Kidney (tissue), 14 donors: ENCODE measurements around the gene VPS26C. TPM values are rescaled to one million over a fixed set of nuclear protein-coding genes. Genes with fewer than 3 reads are reported as not detected.

Source experiments
- DNase-seq, 5 donors: peaks; one replicate each; pipeline ENCODE4 v3.0.0-alpha.2; 2013 to 2020
- FAIRE-seq: peaks from 2 replicates; lab custom pipeline; 2012; peaks lifted over from hg19 to GRCh38; lab: Jason Lieb, UNC
- H3K27ac ChIP-seq, 2 donors: one replicate each; pipeline ENCODE4 v1.7.0; 2013; ENCODE audit warnings: low read depth in 2 of 2, low read length in 2 of 2, inconsistent platforms in 1 of 2
- H3K27me3 ChIP-seq: one replicate; pipeline ENCODE4 v1.7.1; 2013; ENCODE audit warnings: low read length, inconsistent platforms; ENCODE audit not compliant: control insufficient read depth, insufficient read depth
- H3K36me3 ChIP-seq, 3 donors: one replicate each; pipeline versions ENCODE4 v1.7.0 to v1.7.1; 2013; ENCODE audit warnings: low read length in 3 of 3, control low read depth in 1 of 3, inconsistent platforms in 1 of 3; ENCODE audit not compliant: insufficient read depth in 3 of 3, control insufficient read depth in 2 of 3
- H3K4me1 ChIP-seq, 3 donors: one replicate each; pipeline versions ENCODE4 v1.7.0 to v1.7.1; 2013; ENCODE audit warnings: low read length in 3 of 3, inconsistent platforms in 1 of 3, low read depth in 1 of 3; ENCODE audit not compliant: control insufficient read depth in 2 of 3, insufficient read depth in 2 of 3
- H3K4me3 ChIP-seq, 3 donors: one replicate each; pipeline versions ENCODE4 v1.7.0 to v1.8.1; 2013; ENCODE audit warnings: low read length in 3 of 3, control low read depth in 1 of 3, inconsistent platforms in 1 of 3
- H3K9ac ChIP-seq, 3 donors: one replicate each; pipeline versions ENCODE4 v1.7.0 to v1.7.1; 2013; ENCODE audit warnings: low read length in 3 of 3, control low read depth in 1 of 3, inconsistent platforms in 1 of 3
- H3K9me3 ChIP-seq, 3 donors: one replicate each; pipeline versions ENCODE4 v1.7.0 to v1.7.1; 2013; ENCODE audit warnings: low read length in 3 of 3, control low read depth in 1 of 3, inconsistent platforms in 1 of 3; ENCODE audit not compliant: control insufficient read depth in 2 of 3, insufficient read depth in 1 of 3
- CTCF ChIP-seq: IDR thresholded peaks from 3 replicates; pipeline ENCODE4 v1.5.1; 2012; ENCODE audit warnings: mild to moderate bottlenecking, moderate library complexity, borderline replicate concordance; ENCODE audit not compliant: insufficient read depth; ENCODE audit errors: extremely low read depth
- intact Hi-C: fragments of 100-400 bp; cut with DNase I; formaldehyde crosslinking; loops from one replicate; pipeline ENCODE4 v1.11.1; 2022
- polyA plus RNA-seq: library from polyadenylated mRNA; stranded (reverse); fragments of 350-450 nt; fragmentation: Illumina TruSeq; extraction: RNeasy Lipid Tissue Mini Kit (QIAGEN cat#74804); gene quantifications from one replicate; pipeline ENCODE4 v1.2.3, GENCODE V29; 2014; ENCODE audit warnings: low read depth, low replicate concordance; ENCODE audit not compliant: insufficient read depth
- total RNA-seq: library from RNA; stranded (reverse); fragmentation: NEBNext Ultra II Directional; extraction: Animal tissue kit (Norgen Biotek cat#: 25700); gene quantifications from one replicate; pipeline ENCODE4 v1.2.1, GENCODE V29; 2021
- donor health status: control.
- donor health status: control.
- donor health status: control.
- donor health status: control.
- donor health status: control.
- donor health status: DM: yes; HTN: yes; CAD: no.
- donor health status: Normal renal cell carcinoma (clear cell type).

The VPS26C gene
- total and polyA plus RNA-seq, 2 donors from 2014 or later, result 30.0 to 51.8 TPM

DNA sequence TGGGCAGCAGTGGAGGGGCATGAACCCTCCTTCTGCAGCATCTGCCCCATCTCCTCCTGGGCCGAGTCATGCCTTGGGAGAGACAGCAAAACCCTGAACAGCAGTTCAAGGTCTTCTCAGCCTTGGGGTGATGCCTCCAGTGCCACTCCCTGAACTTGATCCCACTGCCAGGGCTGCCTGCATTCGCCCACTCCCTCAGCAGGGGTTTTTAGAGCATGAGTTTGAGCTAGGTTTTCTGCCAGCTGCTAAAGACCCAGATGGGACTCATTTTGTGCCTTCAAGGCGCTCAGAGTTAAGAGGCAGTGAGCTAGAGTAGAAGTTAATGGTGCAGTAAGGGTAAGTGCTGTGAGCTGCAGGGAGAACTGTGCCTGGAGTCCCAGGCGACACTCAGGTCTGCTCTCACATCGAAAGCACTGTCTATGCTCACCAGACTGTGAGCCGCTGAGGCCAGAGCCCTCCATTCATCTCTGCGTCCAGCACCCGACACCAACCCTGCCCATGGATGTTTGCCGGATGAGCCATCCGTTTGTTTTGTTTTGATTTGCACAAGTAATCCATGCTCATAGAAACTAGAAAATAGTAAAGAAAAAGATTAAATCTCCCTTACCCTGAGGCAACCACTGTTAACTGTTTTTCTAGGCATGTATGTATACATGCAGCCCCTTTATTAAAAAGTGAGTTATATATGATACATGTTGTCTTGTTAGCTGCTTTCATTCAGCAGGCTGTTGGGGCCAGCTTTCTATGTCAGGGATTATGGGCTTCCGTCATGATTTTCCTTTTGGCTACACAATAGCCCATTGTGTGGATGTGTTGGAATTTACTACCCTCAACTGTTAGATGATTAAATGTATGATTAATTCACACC is 67.8 kb downstream of the VPS26C start:
- H3K36me3 ChIP-seq, result peaks cover 7 to 40% (median 30%) of the 10 kb centered on the region in 3 donors
- no peaks in the 10 kb centered on the region for H3K27me3 ChIP-seq
- DNase-seq (peak in 4 of 5 donors; percentile 56 to 77 (median 72)), FAIRE-seq (no peak)
- H3K9me3 ChIP-seq, result no peaks in the 10 kb centered on the region
- no peaks in the 10 kb centered on the region for H3K4me1 ChIP-seq
- intact Hi-C loops, result no loop called here
- no peak overlapping the region for H3K4me3 ChIP-seq
- no peak overlapping the region for H3K9ac ChIP-seq
- TF ChIP-seq CTCF, result no peak
- no peak overlapping the region for H3K27ac ChIP-seq

DNA sequence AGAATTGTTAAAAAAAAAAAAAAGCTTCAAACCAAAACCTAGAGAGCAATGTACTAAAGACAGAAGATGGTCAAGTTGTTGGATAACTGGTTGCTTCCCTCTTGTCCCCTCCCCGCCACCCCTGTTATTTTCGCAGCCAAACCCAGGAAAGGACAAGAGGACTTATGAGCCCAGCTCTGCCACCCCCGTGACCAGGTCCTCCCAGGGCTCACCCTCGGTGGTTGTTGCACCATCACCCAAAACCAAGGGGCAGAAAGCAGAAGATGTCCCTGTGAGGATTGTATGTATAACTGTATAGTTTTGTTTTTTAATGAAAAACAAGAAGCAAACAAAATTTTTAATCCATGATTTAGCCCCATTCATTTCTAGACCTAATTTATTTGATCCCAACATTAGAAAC is 69.4 kb downstream of the VPS26C start:
- peaks cover 5 to 41% (median 28%) of the 10 kb centered on the region in 3 donors for H3K36me3 ChIP-seq

DNA sequence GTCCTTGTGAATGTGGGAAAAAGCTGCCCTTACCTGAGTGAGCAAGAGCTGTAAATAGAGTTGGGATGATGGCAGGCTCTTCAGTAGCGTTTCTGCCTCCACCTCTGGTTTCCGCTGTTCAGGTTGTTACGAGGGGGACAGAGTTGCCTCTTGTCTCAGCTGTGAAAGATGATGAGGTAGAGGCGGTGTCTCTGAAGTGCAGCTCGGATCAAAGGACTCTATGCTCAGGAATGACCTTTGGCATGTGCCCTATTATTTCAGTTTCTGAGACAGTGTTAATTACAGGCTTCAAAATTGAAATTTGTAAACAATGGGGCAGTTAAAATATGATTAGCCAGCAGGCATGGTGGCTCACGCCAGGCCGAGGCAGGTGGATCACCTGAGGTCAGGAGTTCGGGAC is 70.3 kb downstream of the VPS26C start:
- Histone ChIP-seq H3K9me3 (no peaks in the 10 kb centered on the region), H3K4me1 (no peaks in the 10 kb centered on the region), H3K36me3 (peaks cover 4 to 35% (median 21%) of the 10 kb centered on the region in 3 donors), H3K4me3 (no peak overlapping the region), H3K9ac (no peak overlapping the region), H3K27me3 (no peaks in the 10 kb centered on the region), H3K27ac (no peak overlapping the region)
- no peak for DNase-seq
- no peak for TF ChIP-seq CTCF
- FAIRE-seq, result no peak
- intact Hi-C loops, result no loop called here

More for the DNA sequence above, 69.4 kb downstream of the VPS26C start:
- intact Hi-C loops, result no loop called here
- Histone ChIP-seq H3K27me3 (no peaks in the 10 kb centered on the region), H3K9me3 (no peaks in the 10 kb centered on the region), H3K4me3 (no peak overlapping the region), H3K4me1 (no peaks in the 10 kb centered on the region), H3K27ac (no peak overlapping the region), H3K9ac (no peak overlapping the region)
- FAIRE-seq, result no peak
- DNase-seq, result no peak
- no peak for TF ChIP-seq CTCF
